GM19452 (cell line): ENCODE data around the gene MYO9A.
"Not testable (repeated sequence)": the region's sequence is repeated elsewhere in the genome, so short reads cannot be mapped to it uniquely, and the experiment has no call there.

Source experiments
- ATAC-seq: cut with Tn5 transposase; IDR thresholded peaks from one replicate; pipeline ENCODE4 v1.9.1; 2021; ENCODE audit not compliant: unreplicated experiment

MYO9A gene

DNA sequence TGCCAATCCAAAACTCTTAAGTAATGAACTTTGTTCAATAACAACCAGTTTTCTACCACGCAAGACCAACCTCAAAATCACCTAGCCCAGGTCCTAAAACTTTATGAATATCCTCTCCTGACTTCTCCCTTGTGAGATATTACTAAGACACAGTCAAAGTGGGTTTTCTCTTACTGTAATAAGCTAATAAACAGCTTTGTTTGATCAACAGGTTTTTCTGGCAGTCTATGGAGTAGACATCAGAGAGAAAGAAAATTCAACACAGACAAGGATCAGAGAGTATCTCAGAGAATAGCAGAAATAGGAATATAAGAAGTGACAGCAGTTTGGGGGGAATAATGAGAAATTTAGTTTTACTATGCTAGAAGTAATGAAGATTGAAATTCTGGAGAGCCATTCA, 228.0 kb downstream of the MYO9A start:
- ATAC-seq, result no peak

DNA sequence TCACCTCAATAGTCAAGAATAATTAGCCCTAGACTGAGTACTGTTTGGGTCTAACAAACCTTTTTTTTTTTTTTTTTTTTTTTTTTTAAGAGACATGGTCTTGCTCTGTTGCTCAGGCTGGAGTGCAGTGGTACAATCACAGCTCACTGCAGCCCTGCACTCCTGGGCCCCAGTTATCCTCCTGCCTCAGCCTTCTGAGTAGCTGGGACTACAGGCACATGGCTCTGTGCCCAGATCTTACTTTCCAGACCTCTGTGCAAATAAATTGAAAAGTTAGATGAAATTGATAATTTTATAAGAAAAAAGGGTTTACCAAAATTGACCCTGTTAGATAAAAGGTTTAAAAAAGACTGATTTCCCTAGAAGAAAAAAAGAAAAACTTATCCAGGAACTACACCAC, 228.6 kb downstream of the MYO9A start:
- ATAC-seq, result no peak

DNA sequence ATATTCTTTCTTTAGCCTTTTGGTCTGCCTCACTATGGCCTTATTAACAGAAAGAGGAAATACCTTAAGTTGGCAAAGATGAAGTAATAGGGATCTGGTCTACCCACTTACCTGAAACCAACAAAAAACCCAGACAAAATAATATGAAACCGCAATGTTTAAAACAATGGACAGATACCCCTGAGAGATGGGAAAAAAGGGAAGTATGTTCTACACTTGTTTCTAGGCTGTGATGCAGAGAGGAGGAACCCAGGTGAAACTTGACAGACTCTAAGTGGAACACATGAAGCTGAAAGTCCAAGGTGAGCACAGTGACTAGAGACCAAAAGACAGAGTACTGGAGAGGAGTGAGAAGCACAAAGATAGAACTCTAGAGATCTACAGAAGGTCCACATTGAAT, 229.2 kb downstream of the MYO9A start:
- ATAC-seq, result no peak

DNA sequence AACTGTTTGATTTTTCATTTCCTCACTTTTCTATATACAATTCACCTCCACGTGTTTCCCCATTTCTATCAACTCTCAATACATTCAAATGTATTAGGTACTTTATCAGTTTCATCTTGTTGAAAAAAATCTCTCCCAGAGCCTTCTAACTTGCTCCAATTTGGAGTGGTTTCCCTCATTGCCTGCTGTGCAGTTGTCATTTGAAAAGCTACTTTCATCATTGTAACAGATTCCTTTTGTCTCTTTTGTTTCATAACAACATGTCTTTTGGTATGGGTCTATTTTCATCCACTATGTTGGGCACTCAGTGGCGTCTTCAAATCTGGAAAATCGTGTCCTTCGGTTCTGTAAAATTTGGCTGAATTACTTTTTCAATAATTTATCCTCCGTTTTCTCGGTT, 232.6 kb downstream of the MYO9A start:
- ATAC-seq, result no peak

DNA sequence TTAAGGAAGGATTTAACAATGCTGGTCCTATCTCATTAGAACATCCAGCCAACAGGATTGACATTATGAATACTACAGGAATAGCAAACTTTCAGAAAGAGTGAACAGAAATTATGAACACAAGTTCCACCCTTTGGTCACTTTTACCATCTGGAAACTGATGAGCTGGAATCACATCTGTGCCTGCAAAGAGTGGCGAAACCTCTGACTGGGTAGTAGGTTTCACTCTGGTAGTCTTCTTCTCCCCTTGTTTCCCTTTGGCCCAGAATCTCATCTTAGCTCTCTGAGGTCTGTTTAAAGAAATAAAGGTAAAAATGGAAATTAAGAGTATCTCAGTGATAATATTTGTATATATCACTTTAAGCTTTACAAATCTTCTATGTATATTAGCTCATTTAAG, 234.5 kb downstream of the MYO9A start:
- ATAC-seq, result no peak

DNA sequence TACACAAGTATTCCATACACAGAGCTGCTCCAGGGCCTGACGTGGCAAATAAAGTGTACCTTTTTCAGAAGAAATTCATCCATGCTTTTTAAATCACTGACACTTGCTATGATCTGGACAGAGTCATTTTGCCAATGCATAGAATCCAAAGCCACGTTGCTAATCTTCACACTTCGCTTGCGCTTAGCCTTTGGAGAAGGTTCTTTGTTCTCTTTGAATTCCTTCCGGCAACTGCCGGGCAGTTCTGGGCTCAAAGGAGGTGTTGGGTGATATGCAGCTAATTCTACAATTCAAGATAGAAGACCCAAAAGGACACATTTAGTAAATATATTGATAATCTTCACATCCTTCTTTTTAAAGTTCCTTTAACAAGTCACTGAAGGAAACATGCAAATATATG, 237.7 kb downstream of the MYO9A start:
- ATAC-seq, result no peak

DNA sequence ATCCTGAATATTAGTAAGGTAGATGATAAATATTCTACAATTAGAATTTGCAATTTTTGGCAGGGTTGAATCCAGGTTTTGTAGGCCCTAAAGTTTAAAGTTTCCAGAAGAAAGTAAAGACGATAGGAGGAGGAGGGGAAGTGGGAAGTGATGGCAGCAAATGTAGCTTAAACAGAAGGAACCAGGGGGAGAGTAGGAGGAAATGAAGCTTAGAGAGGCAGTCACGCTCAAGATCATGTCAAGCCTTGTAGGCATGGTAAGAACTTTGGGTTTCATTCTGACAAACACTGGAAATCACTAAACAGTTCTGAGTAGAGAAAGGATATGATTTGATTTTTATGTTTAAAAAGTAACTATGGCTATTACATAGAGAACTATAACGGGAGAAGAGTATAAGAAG, 243.7 kb downstream of the MYO9A start:
- ATAC-seq, result no peak

DNA sequence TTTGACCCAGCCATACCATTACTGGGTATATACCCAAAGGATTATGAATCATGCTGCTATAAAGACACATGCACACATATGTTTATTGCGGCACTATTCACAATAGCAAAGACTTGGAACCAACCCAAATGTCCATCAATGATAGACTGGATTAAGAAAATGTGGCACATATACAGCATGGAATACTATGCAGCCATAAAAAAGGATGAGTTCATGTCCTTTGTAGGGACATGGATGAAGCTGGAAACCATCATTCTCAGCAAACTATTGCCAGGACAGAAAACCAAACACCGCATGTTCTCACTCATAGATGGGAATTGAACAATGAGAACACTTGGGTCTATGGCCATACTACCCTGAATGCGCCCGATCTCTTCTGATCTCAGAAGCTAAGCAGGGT, 259.7 kb downstream of the MYO9A start:
- ATAC-seq, result not testable (repeated sequence)

DNA sequence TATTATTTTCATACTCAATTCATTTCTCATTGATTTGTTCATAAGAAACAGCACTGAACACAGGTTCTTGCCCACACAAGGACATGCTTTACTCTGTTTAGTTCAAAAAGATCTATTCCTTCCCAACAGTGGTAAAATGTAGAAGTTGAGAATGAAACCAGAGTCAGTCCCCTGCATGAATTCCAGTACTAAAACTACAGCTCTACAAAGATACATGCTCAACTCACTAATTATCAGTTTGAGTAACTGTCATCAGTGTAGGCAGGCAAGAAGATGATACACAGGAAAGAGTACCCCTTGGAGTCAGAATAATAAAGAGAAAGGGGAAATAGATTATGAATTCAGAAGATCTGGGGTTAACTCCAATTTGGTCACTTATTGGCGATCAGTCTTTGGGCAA, 264.4 kb downstream of the MYO9A start:
- no peak for ATAC-seq

DNA sequence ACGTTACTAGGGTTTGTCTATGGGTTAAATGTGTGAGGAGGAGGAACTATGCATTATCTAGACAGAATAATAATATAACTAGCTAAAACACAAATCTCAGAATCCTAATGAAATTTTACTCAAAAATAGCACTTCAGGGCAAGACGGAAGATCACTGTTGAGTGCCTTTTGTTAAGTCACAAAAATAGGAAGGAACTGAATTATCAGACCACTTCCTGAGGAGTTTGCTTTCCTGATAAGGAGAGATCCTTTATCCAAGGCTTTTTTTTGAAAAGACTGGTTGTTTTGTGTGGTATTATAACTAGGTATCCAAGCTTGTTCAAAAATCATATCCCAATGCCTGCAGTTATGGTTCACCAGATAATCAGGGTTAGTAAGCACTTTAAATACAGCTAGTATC, 273.0 kb downstream of the MYO9A start:
- no peak for ATAC-seq

DNA sequence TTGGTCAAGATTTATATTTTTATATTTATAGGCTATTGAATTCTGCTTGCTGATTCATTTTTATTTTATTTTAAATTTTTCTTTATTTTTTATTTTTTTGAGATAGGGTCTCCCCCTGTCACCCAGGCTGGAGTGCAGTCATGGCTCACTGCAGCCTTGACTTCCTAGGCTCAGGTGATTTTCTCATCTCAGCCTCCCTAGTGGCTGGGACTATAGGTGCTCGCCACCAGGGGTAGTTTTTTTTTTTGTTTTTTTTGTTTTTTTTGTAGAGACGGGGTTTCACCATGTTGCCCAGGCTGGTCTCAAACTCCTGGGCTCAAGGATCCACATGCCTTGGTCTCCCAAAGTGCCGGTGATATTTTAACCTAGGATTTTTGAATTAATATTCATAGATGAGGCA, 276.4 kb downstream of the MYO9A start:
- no peak for ATAC-seq

DNA sequence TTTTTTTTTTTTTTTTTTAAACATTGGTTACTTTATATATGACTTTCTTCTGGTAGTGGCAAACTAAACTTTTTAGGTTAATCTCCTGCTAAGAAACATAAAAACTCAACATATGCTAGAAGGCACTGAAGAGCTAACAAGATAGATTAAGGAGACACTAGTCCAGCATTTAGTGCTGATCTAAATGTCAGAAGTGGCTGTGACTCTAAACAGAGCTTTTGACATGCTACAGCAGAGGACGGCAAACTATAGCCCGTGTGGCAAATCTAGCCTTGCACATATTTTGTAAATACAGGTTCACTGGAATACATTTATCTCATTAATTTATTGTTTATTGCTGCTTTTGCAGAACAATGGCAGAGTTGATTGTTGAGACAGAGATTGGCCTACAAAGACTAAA, 287.0 kb downstream of the MYO9A start:
- no peak for ATAC-seq

DNA sequence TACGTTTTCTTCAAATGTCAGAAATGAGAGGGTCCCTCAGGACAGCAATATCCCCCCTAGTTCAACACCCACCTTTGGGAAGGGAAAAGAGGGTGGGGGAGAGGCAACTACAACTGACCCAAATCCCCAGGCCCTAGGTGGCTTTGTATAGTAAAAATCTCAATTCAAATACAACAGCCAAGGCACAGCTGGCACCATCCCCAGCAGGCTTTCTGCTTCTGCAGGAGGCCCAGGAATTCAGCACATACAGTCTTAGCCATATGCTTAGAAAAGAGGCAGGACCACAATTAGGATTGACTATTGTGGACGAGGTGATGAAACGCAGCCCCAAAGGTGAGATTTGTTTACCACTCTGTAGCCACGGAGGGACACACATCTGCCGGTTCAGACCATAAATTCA, 291.8 kb downstream of the MYO9A start:
- ATAC-seq, result no peak

DNA sequence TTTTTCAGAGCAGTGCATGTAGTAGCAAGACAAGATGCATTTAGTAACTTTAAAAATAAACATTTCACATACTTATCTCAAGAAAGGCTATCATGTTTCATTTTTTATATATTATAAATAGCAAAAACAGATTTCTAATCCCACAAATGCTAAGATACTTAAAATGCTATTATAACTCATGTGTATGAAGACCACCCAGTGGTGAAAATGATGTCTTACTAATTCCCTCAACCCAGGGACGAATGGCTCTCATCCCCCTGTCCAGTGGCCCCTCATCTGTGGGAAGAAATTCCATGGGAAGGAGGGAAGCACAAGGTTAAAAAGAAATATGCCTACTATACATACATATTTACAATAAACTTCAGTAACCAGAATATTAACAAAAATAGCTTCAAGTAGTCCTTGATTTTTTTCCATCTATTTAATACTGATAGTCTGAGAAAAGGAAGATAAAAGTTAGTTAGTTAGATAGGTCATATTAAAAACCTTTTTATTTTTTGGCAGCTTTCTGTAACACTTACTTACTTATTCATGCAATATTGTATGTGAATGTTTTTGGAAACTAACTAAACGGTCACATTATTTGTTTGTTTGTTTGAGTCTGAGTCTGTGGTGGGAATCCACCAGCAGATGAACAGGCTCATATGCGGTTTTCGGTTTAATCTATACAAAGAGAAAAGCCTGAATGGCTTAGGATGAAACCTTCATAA, 292.8 kb downstream of the MYO9A start:
- no peak for ATAC-seq

DNA sequence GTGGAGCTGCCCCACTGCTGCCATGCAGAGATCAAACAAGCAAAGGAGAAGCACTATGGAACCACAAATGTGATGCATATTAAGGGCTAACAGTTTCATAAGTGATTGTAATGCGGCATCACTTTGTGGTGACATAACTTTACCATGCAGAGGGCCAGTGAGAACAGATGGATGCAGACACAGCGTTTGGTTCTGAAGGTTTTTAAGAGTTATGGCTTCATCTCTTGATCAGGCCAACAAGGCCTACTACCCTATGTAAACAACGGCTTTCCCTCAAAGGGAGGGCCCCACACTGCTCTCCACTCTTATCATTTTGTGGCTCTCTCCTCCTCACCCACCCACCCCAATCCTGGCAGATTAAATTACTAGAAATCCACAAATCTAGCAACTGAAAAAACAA, 294.1 kb downstream of the MYO9A start:
- ATAC-seq, result no peak

DNA sequence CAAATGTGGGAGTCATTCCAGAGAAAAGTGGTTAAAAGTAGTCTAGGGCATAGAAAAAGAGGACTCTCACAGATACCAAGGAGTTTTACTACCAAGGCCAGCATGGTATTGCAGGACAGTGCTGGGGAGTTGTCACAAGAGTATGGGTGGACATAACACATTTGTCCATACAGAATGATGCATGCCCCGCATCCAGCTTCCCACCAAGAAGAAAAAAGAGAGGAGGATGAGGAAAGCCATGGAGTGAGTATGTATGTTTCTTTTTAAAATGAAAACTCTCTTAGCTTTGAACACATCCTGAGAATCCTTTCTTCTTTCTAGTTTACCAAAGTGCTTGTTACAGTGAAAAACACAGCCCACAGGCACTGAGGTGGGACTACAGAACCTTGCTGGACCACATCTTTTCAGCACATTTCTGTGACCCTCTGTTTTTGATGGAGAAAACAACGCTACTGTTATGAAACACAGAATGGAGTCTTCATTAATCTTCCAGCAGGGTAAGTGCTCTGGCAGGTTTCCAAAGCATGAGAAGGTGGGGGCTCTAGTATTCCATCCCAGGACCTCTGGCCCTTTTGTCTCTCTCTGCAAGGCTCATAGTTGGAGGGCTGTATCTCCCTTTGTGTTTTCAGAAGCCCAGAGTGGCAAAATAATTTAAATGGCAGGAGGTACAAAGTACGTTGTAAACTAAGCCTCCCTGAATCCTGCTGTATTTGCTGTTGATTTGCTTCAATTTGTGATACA, 294.9 kb downstream of the MYO9A start:
- no peak for ATAC-seq

DNA sequence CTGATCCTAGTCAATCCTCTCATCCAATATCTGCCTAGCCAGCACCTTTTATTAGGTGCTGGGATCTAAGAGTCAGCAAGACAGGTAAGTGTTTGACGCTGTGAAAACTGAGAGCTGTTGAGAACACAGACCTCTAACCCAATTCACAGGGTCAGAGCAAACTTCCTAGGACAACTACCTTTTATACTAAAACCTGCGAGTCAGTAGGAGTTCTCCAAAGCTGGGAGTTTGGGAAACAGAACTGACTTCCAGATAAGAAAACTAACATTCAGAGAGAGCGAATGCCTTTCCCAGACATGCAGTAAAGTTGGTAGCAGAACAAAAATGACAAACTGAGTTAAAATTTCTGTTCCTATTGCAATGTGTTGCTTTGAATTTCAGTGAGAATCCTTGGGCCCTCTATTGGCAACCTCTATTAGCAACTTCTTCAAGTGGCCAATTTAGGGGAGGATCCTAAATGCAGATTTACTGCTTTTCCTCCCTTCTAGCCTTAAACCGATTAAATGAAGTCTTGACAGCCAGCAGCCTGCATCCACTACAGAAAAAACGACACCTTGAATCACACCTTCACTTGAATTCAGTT, 296.3 kb downstream of the MYO9A start:
- no peak for ATAC-seq

DNA sequence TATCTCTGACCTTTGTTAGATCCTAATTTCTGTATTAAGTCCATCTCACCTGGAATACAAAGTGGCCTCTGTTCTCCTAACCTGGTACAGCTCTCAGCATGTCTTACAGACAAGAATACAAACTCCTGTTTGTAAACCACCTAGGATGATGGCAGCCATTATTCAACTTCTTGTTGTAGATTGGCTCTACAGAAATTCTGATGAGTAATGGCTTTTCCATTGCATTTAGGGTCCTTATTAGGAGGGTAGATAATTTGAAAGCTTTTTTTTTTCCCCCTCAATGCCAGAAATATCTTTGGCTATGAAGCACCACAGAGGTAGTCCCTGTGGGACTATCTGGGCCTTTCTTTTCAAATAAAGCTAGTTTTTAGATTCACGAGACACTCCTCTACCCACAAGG, 297.8 kb downstream of the MYO9A start:
- no peak for ATAC-seq

DNA sequence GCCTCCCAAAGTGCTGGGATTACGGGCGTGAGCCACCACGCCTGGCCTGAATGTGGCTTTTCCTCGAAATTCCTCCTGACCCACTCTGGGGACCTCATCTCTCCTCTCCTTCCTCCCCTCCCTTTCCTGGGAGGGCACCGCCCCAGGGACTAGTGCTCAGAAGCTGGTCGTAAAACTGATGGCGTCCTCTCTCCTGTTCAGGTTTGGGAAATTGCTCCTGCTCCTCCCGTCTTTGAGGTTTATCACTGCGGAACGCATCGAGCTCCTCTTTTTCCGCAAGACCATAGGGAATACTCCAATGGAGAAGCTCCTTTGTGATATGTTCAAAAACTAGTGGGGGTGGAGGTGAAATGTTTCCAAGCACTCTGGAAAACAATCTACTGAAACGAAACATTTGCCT, 300.6 kb downstream of the MYO9A start:
- no peak for ATAC-seq

DNA sequence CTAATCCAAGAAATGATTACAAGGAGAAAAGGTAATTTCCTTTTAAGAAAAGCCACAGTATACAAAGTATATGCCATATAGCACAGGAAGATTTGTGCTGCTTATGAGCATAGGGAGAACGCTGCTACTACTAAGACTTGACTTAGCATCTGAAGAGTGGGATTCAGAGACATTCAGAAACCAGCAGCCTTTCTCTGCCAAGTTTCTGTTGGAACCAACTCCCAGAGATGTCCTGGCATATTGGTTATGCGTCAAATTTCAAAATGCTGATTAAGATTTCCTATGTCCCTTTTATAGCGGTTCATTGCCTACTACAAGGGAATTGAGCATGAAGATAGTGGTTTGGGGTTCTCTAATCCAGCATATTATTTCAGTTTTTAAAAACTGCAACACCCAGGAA, 302.6 kb downstream of the MYO9A start:
- no peak for ATAC-seq

DNA sequence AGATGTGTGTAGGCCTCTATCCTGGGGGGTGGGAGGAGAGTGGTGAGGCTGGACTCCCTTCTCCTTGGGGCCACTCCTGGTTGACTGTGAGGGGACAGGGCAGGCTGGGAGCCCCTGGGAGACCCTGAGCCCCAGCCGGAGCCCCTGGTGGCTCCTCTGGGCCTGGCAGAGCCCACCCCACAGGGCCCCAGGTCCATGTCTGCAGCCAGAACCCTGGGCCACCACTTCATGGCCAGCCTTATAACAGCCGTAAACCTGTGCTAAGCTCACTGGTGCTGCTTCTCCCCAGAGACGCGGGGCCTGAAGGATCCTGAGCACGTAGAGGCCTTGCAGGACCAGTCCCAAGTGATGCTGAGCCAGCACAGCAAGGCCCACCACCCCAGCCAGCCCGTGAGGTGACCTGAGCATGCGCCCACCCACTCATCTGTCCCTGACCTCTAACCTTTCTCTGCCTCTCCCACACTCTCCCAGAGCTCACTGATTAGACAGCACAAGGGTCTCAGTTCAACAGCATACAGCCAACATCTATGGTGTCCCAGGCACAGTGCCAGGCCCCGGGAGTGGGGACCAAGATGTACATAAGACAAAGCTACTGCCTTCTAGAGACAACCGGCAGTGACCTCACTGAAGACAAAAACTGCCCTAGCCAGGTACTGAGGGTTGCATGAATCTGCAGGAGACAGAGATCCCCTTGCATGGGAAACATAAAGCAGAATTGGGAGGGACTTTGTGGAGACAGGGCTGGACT, 304.1 kb downstream of the MYO9A start:
- no peak for ATAC-seq
